ENCODE results near the gene ANO1.
"Not testable (repeated sequence)": the region's sequence is repeated elsewhere in the genome, so short reads cannot be mapped to it uniquely, and the experiment has no call there.

The ANO1 gene

DNA sequence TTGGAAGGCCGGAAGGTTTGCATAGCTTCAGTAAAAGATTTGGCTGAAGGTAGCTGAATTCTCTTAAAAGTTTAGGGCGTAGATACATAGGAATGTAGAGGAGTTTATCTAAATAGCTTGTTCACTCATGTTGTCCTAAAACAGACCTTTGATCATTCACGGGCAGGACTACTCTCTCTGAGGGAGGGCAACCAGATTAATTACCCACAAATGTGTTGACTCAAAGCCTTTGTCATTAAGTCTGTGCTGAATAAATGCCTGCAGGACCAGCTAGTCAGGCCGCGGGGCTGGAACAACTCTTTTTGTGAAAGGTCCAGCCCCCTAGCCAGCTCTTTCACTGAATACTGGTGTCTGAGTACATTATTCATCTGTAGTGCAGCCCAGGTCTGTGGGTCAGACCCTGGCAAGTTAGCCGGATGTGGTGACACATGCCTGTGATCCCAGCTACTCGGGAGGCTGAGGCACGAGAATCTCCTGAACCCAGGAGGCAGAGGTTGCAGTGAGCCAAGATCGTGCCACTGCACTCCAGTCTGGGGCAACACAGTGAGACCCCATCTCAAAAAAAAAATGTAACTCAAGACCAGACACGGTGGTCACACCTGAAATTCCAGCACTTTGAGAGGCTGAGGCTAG, 122.2 kb downstream of the ANO1 start:
- DNase-seq: no peak

DNA sequence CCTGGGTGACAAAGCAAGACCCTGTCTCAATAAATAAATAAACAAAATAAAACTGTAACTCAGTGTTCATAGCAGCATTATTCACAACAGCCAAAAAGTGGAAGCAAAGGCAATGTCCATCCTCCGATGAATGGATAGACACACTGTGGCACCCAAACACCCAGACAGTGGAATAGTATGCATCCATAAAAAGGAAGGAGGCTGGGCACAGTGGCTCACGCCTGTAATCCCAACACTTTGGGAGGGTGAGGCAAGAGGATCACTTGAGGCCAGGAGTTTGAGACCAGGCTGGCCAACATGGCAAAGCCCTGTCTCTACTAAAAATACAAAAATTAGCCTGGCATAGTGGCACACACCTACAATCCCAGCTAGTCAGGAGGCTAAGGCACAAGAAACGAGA, 122.9 kb downstream of the ANO1 start:
- not testable (repeated sequence) for DNase-seq

DNA sequence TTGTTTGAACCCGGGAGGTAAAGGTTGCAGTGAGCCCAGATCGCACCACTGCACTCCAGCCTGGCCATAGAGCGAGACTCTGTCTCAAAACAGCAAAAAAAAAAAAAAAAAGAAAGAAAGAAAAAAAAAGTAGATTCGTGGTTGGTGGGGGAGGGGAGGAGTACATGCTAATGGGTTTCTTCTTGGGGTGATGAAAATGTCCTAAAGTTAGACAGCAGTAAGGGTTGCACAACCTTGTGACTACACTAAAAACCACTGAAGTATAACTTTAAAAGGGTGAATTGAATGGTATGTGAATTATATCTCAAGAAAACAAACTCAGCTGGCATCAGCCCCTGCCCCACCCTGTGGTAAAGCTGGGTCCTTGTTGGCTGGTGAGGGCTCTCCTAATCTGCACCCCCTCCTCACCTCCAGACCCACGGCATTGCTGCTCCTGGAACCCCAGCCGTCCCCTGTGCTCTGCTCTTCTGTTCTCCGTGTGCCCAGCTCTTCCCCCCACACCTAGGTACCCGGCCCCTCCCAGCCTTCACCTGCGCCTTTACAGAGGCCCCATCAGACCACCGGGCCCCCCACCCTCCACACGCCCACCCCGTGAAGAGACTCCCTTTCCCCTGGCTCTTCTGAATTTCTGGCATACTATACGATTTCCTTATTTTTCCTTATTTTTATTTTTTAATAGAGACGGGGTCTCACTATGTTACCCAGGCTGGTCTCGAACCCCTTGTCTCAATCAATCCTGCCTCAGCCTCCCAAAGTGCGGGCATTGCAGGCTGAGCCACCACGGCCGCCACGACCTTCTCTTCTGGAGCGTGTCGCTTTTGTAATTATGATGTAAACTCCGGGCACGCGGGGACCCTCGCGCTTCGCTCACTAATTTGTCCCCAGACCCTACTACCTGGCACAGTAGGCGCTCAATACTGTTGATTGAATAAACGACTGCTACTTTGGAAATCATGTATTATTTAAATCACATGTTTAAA, 124.1 kb downstream of the ANO1 start:
- no peak for DNase-seq

DNA sequence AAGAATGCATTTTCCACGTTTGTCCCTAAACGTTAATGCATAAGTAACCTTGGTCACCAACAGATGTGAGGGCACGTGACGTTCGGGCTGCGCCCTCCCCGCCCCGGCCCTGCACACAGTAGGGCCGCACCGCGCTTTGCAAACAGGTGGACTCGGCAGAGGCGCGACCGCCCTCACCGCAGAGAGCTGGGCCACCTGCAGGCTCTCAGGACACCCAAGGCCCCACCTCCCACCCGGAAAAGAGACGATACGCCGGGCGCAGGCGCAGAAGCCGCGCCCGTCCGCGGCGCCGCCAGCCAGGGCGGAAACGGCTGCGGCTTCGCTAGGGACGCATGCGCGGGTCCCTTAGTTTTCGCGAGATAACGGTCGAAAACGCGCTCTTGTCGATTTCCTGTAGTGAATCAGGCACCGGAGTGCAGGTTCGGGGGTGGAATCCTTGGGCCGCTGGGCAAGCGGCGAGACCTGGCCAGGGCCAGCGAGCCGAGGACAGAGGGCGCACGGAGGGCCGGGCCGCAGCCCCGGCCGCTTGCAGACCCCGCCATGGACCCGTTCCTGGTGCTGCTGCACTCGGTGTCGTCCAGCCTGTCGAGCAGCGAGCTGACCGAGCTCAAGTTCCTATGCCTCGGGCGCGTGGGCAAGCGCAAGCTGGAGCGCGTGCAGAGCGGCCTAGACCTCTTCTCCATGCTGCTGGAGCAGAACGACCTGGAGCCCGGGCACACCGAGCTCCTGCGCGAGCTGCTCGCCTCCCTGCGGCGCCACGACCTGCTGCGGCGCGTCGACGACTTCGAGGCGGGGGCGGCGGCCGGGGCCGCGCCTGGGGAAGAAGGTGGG, 125.0 kb downstream of the ANO1 start, which contains the start of gene FADD:
TSS of gene FADD (plus strand) at position 377 of the 831 bp plus-strand sequence. CDS start at position 541, 164 bp downstream.
- DNase-seq: peak; percentile 77

DNA sequence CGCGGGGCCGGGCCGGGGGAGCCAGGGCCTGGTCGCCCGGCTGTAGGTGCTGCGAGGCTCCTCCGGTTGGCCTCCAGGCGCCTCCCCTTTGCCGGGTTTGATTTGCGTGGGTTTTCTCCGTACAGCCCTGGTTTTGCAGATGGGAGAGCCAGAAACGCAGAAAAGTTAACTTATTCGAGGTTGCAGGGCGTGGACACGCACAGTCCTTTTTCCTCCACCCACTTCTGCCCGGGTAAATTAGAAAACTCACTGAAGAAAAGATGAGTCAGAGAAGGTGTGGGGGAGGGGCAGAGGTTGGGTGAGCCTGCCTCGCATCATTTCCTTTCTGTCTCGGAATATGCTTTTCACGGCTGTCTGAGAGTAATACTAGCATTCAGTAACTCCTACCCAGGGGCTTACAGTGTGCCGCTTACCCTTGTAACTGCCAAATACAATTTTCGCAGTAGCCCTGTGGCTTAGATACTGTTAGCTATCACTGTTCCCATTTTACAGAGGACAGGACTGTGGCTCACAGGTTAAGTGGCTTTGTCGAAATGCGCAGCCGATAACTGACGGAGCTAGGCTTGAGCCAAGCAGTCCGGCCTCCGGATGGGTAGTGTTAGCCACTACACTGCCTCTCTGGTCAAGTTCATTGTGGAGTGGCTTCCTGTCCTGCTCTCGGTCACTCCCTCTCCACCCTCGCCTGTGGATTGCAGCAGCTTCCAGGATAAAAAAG, 125.8 kb downstream of the ANO1 start:
- DNase-seq: no peak

DNA sequence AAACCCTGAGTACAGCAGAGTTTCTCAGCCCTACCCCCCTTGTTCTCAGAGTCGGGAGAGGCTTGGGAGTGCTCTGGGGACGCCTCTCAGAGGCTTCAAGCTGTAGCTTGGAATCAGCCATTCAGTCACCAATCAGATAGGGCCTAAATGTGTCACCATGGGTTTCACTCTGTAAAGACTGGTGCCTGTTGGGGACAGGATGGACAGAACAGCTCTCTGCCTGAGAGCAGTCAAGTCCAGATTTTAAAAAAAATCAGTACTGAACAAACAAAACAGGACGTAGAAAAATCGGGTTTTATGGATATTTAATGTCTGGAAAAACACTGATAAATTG, 126.3 kb downstream of the ANO1 start:
- DNase-seq: no peak

DNA sequence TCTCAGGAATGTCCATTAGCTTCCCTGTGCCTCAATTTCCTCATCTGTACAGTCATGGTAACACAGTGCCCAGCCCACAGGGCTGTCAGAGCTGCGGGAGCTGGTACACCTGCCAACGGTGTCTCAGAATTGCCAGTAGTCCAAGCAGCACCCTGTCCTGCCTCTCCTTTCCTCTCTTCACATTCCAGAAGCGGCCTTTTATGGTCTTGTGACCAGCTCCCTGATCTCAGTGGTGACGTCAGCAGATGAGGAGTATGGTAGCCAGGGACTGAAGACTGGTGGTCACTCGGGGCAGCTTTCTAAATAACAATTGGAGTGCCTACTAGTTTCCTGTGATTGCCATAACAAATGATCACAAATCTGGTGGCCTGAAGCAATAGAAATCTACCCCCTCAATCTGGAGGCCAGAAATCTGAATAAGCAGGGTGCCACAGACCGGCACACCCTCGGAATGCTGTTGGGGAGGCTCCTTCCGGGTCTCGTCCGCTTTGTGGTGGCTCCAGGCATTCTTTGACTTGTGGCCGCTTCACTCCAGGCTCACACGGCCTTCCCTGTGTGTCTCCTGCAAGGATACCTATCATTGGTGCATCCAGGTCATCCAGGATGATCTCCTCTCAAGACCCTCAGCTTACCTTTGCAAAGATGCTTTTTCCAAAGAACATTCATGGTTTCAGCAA, 127.1 kb downstream of the ANO1 start:
- no peak for DNase-seq

DNA sequence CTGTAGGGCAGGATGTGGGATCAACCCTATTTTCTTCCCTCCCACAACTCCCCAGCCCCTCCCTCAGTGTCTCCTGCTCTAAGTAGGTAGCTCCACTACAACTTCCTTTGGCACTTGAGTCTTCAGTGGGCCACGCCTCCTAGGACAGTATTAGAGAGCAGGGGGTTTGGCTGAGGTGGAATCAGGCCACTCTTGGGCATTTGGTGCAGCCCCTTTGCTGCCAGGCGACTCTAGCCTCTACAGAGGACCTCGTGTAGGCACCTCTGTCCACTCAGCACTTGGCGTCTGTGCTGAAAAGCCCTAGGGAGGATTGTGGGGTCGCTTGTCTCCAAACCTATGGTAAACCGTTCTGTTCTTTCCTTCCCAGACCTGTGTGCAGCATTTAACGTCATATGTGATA, 127.6 kb downstream of the ANO1 start:
- no peak for DNase-seq

DNA sequence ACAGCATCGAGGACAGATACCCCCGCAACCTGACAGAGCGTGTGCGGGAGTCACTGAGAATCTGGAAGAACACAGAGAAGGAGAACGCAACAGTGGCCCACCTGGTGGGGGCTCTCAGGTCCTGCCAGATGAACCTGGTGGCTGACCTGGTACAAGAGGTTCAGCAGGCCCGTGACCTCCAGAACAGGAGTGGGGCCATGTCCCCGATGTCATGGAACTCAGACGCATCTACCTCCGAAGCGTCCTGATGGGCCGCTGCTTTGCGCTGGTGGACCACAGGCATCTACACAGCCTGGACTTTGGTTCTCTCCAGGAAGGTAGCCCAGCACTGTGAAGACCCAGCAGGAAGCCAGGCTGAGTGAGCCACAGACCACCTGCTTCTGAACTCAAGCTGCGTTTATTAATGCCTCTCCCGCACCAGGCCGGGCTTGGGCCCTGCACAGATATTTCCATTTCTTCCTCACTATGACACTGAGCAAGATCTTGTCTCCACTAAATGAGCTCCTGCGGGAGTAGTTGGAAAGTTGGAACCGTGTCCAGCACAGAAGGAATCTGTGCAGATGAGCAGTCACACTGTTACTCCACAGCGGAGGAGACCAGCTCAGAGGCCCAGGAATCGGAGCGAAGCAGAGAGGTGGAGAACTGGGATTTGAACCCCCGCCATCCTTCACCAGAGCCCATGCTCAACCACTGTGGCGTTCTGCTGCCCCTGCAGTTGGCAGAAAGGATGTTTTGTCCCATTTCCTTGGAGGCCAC, 128.3 kb downstream of the ANO1 start:
- no peak for DNase-seq

DNA sequence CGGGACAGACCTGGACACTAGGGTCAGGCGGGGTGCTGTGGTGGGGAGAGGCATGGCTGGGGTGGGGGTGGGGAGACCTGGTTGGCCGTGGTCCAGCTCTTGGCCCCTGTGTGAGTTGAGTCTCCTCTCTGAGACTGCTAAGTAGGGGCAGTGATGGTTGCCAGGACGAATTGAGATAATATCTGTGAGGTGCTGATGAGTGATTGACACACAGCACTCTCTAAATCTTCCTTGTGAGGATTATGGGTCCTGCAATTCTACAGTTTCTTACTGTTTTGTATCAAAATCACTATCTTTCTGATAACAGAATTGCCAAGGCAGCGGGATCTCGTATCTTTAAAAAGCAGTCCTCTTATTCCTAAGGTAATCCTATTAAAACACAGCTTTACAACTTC, 128.9 kb downstream of the ANO1 start:
- DNase-seq: no peak

DNA sequence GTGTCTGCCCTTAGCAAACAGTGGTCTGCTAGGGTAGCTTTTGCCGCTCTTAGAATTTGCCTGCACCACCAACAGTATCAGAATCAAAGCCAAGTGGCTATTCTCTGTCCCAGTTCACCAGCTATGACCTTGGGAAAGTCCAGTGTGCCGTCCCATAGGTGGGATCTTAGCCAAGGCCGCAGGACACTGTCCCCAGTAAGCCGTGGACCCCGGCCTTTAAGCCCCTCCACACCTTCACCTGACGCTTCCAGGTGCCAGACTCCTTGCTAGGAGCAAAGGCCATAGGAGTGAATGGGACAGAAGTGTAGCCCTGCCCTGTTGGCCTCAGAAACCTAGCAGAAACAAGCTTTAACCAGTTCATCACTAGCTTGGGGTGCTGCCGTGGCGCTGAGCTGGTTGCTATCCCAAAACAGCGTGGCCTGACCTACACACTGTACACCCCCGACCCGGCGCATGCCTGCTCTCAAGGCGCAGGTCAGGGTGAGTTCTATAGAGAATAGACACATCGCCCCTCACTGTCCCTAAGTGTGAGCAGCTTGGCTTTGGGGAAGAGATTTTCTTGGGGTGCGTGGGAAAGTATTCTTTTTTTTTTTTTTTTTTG, 129.5 kb downstream of the ANO1 start:
- no peak for DNase-seq

DNA sequence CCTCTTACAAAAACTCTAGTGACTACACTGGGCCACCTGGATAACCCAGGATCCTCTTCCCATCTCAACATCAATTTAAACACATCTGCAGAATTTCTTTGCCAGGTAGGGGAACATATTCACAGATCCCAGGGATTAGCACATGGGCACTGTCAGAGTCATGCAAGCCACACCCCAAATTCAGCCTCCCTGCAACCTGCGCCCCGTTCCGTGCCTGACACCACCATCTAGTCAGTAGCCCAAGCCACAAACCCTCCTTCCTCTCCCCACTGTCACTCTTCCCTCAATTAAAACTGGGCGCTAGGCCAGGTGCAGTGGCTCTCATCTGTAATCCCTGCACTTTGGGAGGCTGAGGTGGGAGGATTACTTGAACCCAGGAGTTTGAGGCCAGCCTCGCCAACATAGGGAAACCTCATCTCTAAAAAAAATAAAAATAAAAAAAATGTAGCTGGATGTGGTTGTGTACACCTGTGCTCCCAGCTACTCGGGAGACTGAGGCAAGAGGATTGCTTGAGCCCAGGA, 131.3 kb downstream of the ANO1 start:
- DNase-seq: no peak

DNA sequence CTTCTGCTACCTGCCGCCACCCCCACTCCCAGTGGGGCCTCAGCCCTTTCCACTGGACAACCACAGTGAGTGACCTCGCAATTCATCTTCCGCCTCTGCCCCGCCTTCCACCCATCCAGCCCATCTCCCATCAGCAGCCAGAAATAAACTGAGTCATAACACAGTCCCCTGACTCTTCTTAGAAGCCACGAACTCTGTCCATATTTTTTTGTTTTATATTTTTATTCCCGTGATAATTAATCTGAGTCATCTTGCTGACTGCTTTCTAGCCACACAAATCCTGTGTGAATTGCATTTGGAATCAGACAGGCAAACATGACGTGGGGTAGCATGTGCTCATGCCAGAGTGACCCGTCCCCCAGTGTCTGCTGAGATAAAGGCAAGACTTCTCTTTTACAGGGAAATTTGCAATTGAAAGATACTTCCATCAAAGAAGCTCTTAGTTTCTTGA, 132.0 kb downstream of the ANO1 start:
- DNase-seq: no peak

DNA sequence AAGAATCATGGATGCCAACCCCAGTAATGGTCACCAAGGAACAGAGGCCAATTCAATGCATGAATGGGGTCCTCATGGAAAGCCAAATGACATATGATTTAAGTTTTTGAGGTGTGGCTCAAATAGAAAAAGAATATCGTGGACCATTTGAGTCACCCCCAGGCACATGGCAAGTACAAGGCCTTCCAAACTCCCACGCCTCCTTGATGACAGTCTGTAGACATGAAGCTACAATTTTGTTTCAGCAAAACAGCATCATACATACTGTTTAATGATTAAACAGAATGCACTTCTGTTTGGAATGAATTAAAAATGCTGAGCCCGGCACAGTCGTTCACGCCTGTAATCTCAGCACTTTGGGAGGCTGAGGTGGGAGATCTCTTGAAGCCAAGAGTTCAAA, 132.4 kb downstream of the ANO1 start:
- DNase-seq: no peak

DNA sequence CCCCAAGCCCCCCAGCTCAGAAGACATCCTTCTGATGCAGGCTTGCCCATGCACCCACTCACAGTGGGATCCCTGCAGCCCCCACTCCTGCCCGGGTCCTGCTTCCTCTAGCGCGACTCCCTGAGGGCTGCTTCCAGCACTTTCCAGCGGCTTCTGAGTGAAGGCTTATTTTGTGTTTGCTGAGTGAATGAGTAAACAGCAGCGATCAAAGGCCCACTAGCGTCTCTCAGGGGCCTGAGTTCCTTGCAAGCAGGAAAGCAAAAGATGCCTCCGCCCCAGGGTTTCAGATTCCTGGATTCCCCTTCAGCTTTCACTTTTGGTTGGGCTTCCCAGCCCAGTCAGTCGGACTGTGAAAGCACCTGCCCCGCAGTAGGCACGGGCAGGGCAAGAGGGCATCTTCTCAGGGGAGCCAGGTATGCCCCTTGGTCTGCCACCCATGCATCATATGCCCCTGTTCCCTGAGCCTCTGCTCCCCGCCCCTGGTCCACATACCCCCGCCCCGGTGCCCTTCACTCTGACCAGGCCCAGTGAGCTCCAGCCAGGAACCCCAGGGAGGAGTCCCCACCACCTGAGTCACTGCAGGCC, 134.2 kb downstream of the ANO1 start:
- DNase-seq: no peak

DNA sequence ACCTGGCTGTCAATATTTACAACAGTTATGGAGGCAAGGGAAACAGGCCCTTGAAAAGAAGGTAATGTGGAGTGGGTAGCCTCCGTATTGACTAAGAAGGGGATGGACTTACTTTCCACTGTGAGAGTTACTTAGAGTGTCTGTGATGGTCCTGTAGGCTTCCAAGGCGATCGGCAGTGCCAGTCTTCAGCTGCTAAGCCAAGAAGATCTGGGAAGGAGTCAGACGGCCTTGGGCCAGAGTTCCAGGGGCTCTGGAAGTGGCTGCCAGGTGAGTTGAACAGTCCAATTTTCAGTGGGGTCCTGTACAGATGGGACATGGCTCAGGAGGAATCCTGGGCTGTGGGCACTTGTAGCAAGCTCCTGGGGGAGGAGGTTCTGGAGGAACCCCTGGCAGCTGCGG, 139.3 kb downstream of the ANO1 start:
- not testable (repeated sequence) for DNase-seq

DNA sequence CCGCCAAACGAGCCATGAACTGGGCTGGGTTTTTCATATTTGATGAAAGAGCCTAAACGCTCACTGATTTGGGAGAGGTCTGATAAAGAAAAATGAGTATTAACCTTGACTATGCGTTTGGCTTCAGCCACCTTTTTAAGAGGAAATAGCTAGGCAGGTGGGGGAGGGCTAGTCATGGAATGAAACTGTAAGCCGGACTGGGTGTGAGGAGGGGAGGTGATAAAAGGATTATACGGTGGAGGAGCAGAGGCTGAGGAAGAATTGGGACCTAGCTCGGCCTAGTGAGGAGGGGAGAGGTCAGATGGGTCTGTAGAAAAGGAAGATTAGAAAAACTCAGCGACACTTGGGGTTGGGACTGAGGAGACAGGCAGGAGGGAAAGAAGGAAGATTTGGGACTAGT, 140.0 kb downstream of the ANO1 start:
- not testable (repeated sequence) for DNase-seq

DNA sequence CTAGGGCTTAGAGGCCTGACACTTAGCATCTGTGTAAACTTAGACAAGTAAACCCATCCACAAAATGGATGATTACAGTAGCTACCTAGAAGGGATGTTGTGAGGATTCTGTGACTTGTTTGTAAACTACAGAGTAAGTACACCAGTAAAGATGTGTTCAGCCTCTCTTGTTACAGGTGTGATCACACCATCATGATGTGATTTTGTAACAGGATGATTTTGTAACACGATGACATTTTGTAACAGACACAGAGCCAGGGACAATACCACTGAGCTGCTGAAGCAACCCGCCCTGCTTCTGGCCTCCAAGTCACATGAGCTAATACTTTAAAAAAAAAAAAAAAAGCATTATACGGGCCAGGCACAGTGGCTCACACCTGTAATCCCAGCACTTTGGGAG, 142.0 kb downstream of the ANO1 start:
- no peak for DNase-seq

DNA sequence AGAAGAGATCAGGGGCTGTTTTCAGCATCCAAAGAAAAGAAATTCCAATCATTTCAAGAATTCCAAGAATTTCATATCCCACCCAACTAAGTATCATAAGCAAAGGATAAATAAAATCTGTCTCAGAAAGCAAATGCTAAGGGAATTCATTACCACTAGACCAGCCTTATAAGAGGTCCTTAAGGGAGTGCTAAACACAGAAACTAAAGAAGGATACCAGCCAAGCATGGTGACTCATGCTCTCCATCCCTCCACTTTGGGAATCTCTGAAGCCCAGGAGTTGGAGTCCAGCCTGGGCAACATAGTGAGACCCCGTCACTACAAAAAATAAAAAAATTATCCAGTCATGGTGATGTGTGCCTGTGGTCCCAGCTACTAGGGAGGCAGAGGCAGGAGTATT, 142.8 kb downstream of the ANO1 start:
- DNase-seq: no peak

DNA sequence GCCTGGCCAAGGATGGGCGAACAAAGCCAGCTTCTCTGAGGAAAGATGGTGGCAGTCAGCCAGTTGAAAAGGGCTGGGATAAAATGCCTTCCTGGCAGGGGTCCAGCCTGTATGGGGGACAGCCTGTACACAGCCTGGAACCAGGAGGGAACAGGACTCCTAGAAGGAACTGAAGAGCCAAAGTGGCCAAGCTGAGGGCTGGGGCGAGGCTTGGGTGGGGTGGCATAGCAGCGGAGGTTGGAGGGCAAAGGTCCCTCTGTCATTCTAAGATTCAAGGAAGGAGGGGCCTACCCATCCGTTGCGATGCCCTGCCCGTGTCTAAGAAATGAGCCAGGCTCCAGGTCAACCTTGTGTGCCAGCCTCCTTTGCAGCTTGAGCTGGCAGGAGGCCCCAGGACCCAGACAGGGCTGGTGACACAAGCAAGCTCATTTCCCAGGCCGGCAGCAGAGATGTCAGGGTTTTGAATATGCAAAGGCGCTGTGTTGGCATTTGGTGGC, 147.6 kb downstream of the ANO1 start:
- DNase-seq: no peak

All from NCI-H1694 (cell line).